GM23338 (cell line): ENCODE measurements around the gene PPP1R15B. TPM values are rescaled to one million over a fixed set of nuclear protein-coding genes. Genes with fewer than 3 reads are reported as not detected.

ENCODE experiments used
- ATAC-seq: fragments of 200-7000 bp; cut with Tn5 transposase; 3 replicates; pipeline ENCODE4 v1.9.1; 2020
- DNase-seq: peaks from one replicate; pipeline ENCODE4 v3.0.0-alpha.2; 2015; ENCODE audit warnings: low spot score
- H2AFZ ChIP-seq: fragments of 200-600 bp; sonication (generic); 2 replicates; pipeline ENCODE4 v1.8.0; 2016; ENCODE audit warnings: antibody characterized with exemption, mild to moderate bottlenecking, moderate library complexity
- H3F3A ChIP-seq: fragments of 200-600 bp; sonication (generic); replicated peaks from 2 replicates; pipeline ENCODE4 v1.8.0; 2017; ENCODE audit warnings: antibody characterized with exemption, mixed run types, low read depth
- H3K27ac ChIP-seq: fragments of 200-600 bp; sonication (generic); 2 replicates; pipeline ENCODE4 v1.6.1; 2016; ENCODE audit warnings: low read depth
- H3K27me3 ChIP-seq: fragments of 200-600 bp; sonication (generic); 2 replicates; pipeline ENCODE4 v1.8.0; 2016; ENCODE audit warnings: mild to moderate bottlenecking, mixed run types, moderate library complexity; ENCODE audit not compliant: insufficient read depth
- H3K36me3 ChIP-seq: fragments of 200-600 bp; sonication (generic); 2 replicates; pipeline ENCODE4 v1.8.0; 2016; ENCODE audit warnings: mild to moderate bottlenecking; ENCODE audit not compliant: insufficient read depth
- H3K4me1 ChIP-seq: fragments of 200-600 bp; sonication (generic); 2 replicates; pipeline ENCODE4 v1.8.0; 2016; ENCODE audit warnings: mild to moderate bottlenecking, moderate library complexity; ENCODE audit not compliant: insufficient read depth
- H3K4me2 ChIP-seq: fragments of 200-600 bp; sonication (generic); 2 replicates; pipeline ENCODE4 v1.7.1; 2017; ENCODE audit warnings: mixed run types
- H3K4me3 ChIP-seq: fragments of 200-600 bp; sonication (generic); 2 replicates; pipeline ENCODE4 v1.6.1; 2016; ENCODE audit warnings: mixed run types
- H3K79me2 ChIP-seq: fragments of 200-600 bp; sonication (generic); replicated peaks from 2 replicates; pipeline ENCODE4 v1.8.0; 2017; ENCODE audit warnings: mild to moderate bottlenecking; ENCODE audit not compliant: insufficient read depth
- H3K9me2 ChIP-seq: fragments of 200-600 bp; sonication (generic); 2 replicates; pipeline ENCODE4 v1.8.0; 2017; ENCODE audit not compliant: insufficient read depth
- H4K20me1 ChIP-seq: fragments of 200-600 bp; sonication (generic); replicated peaks from 2 replicates; pipeline ENCODE4 v1.8.0; 2017; ENCODE audit warnings: mild to moderate bottlenecking; ENCODE audit not compliant: insufficient read depth
- H3K27ac Mint-ChIP-seq: 2 replicates; pipeline ENCODE4 v1.8.0; 2020; ENCODE audit warnings: inconsistent platforms, mild to moderate bottlenecking, moderate library complexity, mixed read lengths
- H3K27me3 Mint-ChIP-seq: 3 replicates; pipeline ENCODE4 v1.8.0; 2022; ENCODE audit warnings: low read depth, mild to moderate bottlenecking, moderate library complexity, mixed read lengths, inconsistent platforms; ENCODE audit not compliant: insufficient read depth, poor library complexity
- H3K36me3 Mint-ChIP-seq: 3 replicates; pipeline ENCODE4 v1.8.0; 2021; ENCODE audit warnings: low read depth, mild to moderate bottlenecking, inconsistent platforms, moderate library complexity, mixed read lengths
- H3K4me1 Mint-ChIP-seq: 3 replicates; pipeline ENCODE4 v1.8.0; 2020; ENCODE audit warnings: mild to moderate bottlenecking, inconsistent platforms, mixed read lengths
- H3K4me3 Mint-ChIP-seq: 3 replicates; pipeline ENCODE4 v1.8.0; 2021; ENCODE audit warnings: moderate library complexity, mild to moderate bottlenecking, inconsistent platforms, mixed read lengths
- H3K9me3 Mint-ChIP-seq: 3 replicates; pipeline ENCODE4 v1.8.0; 2020; ENCODE audit warnings: moderate library complexity, mild to moderate bottlenecking, inconsistent platforms, mixed read lengths
- CREB1 ChIP-seq: fragments of 250-450 bp; sonication (Bioruptor Pico); IDR thresholded peaks from 2 replicates; pipeline ENCODE4 v1.5.0; 2020; ENCODE audit warnings: low read depth, mild to moderate bottlenecking, moderate library complexity
- EZH2 ChIP-seq: fragments of 200-600 bp; sonication (generic); IDR thresholded peaks from one replicate; pipeline ENCODE4 v1.8.0; 2017; ENCODE audit warnings: antibody characterized with exemption, mild to moderate bottlenecking, low read depth; ENCODE audit not compliant: unreplicated experiment
- POLR2AphosphoS5 ChIP-seq: IDR thresholded peaks from 2 replicates; pipeline ENCODE4 v1.6.1; 2016; ENCODE audit warnings: antibody characterized with exemption, low read depth
- polyA plus RNA-seq: library from polyadenylated mRNA; unstranded; fragments of >200 nt; fragmentation: Nextera tagmentation; extraction: Ambion mirVana; gene quantifications from 2 replicates; pipeline ENCODE4 v1.2.1, GENCODE V29; 2016
- total RNA-seq: library from RNA; depleted of rRNA; stranded (reverse); fragments of >200 nt; shearing (Covaris generic); gene quantifications from 2 replicates; pipeline ENCODE4 v1.2.3, GENCODE V29; 2014
- TF ChIP-seq, protein P1 (sequence below): fragments of 250-450 bp; sonication (Bioruptor Pico); IDR thresholded peaks from 2 replicates; pipeline ENCODE4 v1.5.0; 2020; ENCODE audit warnings: mild to moderate bottlenecking, moderate library complexity
- TF ChIP-seq, protein P2 (sequence below), 2 experiments: fragments of 200-600 bp in 1 of 2; sonication (generic) in 1 of 2; conservative IDR thresholded peaks; 2 replicates each; pipeline versions ENCODE4 v1.5.1 to v1.6.1; 2016 to 2017; ENCODE audit warnings: antibody characterized with exemption in 2 of 2, low read depth in 2 of 2, mild to moderate bottlenecking in 2 of 2, moderate library complexity in 1 of 2
- TF ChIP-seq, protein P3 (sequence below): IDR thresholded peaks from 2 replicates; pipeline ENCODE4 v1.6.1; 2016; ENCODE audit warnings: antibody characterized with exemption

Gene PPP1R15B
- total and polyA plus RNA-seq, 2 experiments from 2014 or later, result 17.3 to 64.3 TPM

DNA sequence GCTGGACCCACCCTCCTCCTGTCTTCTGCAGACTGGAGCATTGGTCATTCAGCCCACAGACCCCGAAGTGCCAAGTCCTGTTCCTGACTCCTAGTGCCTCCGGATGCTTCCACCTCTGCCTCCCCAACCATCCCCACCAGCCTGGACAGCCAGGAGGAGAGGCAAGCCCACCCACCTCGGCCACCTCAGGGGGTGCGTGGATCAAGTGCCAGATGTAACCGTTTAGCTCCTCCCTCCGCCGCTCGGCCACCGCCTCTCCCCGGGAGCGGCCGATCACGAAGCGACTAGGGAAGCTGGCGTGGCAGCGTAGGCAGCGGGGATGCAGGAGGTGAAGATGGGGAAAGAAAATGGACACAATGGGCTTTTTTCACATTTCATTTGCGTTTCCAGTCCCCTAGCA lies 18.1 kb upstream of the PPP1R15B start (continued):
- TF ChIP-seq, protein P1, sequence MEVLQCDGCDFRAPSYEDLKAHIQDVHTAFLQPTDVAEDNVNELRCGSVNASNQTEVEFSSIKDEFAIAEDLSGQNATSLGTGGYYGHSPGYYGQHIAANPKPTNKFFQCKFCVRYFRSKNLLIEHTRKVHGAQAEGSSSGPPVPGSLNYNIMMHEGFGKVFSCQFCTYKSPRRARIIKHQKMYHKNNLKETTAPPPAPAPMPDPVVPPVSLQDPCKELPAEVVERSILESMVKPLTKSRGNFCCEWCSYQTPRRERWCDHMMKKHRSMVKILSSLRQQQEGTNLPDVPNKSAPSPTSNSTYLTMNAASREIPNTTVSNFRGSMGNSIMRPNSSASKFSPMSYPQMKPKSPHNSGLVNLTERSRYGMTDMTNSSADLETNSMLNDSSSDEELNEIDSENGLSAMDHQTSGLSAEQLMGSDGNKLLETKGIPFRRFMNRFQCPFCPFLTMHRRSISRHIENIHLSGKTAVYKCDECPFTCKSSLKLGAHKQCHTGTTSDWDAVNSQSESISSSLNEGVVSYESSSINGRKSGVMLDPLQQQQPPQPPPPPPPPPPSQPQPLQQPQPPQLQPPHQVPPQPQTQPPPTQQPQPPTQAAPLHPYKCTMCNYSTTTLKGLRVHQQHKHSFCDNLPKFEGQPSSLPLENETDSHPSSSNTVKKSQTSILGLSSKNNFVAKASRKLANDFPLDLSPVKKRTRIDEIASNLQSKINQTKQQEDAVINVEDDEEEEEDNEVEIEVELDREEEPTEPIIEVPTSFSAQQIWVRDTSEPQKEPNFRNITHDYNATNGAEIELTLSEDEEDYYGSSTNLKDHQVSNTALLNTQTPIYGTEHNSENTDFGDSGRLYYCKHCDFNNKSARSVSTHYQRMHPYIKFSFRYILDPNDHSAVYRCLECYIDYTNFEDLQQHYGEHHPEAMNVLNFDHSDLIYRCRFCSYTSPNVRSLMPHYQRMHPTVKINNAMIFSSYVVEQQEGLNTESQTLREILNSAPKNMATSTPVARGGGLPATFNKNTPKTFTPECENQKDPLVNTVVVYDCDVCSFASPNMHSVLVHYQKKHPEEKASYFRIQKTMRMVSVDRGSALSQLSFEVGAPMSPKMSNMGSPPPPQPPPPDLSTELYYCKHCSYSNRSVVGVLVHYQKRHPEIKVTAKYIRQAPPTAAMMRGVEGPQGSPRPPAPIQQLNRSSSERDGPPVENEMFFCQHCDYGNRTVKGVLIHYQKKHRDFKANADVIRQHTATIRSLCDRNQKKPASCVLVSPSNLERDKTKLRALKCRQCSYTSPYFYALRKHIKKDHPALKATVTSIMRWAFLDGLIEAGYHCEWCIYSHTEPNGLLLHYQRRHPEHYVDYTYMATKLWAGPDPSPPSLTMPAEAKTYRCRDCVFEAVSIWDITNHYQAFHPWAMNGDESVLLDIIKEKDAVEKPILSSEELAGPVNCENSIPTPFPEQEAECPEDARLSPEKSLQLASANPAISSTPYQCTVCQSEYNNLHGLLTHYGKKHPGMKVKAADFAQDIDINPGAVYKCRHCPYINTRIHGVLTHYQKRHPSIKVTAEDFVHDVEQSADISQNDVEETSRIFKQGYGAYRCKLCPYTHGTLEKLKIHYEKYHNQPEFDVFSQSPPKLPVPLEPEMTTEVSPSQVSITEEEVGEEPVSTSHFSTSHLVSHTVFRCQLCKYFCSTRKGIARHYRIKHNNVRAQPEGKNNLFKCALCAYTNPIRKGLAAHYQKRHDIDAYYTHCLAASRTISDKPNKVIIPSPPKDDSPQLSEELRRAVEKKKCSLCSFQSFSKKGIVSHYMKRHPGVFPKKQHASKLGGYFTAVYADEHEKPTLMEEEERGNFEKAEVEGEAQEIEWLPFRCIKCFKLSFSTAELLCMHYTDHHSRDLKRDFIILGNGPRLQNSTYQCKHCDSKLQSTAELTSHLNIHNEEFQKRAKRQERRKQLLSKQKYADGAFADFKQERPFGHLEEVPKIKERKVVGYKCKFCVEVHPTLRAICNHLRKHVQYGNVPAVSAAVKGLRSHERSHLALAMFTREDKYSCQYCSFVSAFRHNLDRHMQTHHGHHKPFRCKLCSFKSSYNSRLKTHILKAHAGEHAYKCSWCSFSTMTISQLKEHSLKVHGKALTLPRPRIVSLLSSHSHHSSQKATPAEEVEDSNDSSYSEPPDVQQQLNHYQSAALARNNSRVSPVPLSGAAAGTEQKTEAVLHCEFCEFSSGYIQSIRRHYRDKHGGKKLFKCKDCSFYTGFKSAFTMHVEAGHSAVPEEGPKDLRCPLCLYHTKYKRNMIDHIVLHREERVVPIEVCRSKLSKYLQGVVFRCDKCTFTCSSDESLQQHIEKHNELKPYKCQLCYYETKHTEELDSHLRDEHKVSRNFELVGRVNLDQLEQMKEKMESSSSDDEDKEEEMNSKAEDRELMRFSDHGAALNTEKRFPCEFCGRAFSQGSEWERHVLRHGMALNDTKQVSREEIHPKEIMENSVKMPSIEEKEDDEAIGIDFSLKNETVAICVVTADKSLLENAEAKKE, result no peak
- no peak for TF ChIP-seq POLR2AphosphoS5
- TF ChIP-seq CREB1, result no peak
- TF ChIP-seq, protein P2, sequence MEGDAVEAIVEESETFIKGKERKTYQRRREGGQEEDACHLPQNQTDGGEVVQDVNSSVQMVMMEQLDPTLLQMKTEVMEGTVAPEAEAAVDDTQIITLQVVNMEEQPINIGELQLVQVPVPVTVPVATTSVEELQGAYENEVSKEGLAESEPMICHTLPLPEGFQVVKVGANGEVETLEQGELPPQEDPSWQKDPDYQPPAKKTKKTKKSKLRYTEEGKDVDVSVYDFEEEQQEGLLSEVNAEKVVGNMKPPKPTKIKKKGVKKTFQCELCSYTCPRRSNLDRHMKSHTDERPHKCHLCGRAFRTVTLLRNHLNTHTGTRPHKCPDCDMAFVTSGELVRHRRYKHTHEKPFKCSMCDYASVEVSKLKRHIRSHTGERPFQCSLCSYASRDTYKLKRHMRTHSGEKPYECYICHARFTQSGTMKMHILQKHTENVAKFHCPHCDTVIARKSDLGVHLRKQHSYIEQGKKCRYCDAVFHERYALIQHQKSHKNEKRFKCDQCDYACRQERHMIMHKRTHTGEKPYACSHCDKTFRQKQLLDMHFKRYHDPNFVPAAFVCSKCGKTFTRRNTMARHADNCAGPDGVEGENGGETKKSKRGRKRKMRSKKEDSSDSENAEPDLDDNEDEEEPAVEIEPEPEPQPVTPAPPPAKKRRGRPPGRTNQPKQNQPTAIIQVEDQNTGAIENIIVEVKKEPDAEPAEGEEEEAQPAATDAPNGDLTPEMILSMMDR (conservative IDR thresholded peaks at IDR 0.05; ENCODE audit: low read depth in 2 of 2), result no peak
- TF ChIP-seq, protein P3, sequence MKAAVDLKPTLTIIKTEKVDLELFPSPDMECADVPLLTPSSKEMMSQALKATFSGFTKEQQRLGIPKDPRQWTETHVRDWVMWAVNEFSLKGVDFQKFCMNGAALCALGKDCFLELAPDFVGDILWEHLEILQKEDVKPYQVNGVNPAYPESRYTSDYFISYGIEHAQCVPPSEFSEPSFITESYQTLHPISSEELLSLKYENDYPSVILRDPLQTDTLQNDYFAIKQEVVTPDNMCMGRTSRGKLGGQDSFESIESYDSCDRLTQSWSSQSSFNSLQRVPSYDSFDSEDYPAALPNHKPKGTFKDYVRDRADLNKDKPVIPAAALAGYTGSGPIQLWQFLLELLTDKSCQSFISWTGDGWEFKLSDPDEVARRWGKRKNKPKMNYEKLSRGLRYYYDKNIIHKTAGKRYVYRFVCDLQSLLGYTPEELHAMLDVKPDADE, result no peak

DNA sequence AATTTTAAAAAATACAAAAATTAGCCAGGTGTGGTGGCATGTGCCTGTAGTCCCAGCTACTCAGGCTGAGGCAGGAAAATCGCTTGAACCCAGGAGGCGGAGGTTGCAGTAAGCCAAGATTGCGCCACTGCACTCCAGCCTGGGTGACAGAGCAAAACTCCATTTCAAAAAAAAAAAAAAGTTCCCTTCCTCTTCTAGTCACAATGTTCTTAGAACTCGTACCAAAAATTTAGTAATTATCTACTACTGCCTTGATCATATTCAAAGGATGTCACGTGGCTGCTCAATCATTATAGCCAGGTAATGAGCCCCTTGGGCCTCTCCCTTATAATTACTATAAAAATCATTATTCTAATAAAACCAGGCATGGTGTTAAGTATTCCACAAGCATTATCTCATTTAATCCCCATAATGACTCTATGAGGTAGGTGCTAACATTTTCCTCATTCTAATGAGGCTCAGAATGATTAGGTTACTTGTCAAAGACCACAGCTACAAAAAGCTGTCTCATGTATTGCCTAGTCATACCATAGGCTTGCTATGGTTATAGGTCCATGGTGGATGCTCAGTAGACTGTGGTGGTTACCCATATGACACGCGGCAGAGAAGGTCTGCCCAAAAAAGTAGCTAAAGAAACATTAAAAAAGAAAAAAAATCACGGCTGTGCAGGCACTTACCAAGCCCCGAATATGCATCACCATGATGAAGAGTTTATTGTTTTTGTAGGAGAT lies 15.5 kb upstream of the PPP1R15B start:
- no peak overlapping the region for H3K4me3 Mint-ChIP-seq
- DNase-seq (no peak), ATAC-seq (no peak)
- no peaks in the 10 kb centered on the region for H4K20me1 ChIP-seq
- no peak overlapping the region for H2AFZ ChIP-seq
- no peak overlapping the region for H3K27ac ChIP-seq
- no peak overlapping the region for H3K27ac Mint-ChIP-seq
- peaks cover 29% of the 10 kb centered on the region for H3K36me3 Mint-ChIP-seq
- H3K4me1 ChIP-seq, result no peaks in the 10 kb centered on the region; the same call in 1 of the 2 replicates
- H3K4me1 Mint-ChIP-seq, result no peaks in the 10 kb centered on the region
- H3K9me3 Mint-ChIP-seq, result no peaks in the 10 kb centered on the region
- H3K79me2 ChIP-seq, result no peaks in the 10 kb centered on the region
- H3F3A ChIP-seq, result peaks cover 4% of the 10 kb centered on the region; the same call in 1 of the 2 replicates
- H3K4me2 ChIP-seq, result no peak overlapping the region
- peaks cover 3% of the 10 kb centered on the region for H3K36me3 ChIP-seq
- no peaks in the 10 kb centered on the region for H3K27me3 ChIP-seq
- no peak overlapping the region for H3K4me3 ChIP-seq
- no peaks in the 10 kb centered on the region for H3K27me3 Mint-ChIP-seq
- H3K9me2 ChIP-seq, result no peaks in the 10 kb centered on the region
- TF ChIP-seq, protein P2 (conservative IDR thresholded peaks at IDR 0.05; ENCODE audit: low read depth in 2 of 2), result no peak
- TF ChIP-seq EZH2, result no peak
